Kidney capillary endothelial cell (primary cell): ENCODE results near the gene TSPEAR.
"Not testable (repeated sequence)": the region's sequence is repeated elsewhere in the genome, so short reads cannot be mapped to it uniquely, and the experiment has no call there.

ENCODE experiments used
- DNase-seq: peaks from one replicate; pipeline ENCODE4 v3.0.0-alpha.2; 2018; ENCODE audit warnings: low spot score

Gene TSPEAR

DNA sequence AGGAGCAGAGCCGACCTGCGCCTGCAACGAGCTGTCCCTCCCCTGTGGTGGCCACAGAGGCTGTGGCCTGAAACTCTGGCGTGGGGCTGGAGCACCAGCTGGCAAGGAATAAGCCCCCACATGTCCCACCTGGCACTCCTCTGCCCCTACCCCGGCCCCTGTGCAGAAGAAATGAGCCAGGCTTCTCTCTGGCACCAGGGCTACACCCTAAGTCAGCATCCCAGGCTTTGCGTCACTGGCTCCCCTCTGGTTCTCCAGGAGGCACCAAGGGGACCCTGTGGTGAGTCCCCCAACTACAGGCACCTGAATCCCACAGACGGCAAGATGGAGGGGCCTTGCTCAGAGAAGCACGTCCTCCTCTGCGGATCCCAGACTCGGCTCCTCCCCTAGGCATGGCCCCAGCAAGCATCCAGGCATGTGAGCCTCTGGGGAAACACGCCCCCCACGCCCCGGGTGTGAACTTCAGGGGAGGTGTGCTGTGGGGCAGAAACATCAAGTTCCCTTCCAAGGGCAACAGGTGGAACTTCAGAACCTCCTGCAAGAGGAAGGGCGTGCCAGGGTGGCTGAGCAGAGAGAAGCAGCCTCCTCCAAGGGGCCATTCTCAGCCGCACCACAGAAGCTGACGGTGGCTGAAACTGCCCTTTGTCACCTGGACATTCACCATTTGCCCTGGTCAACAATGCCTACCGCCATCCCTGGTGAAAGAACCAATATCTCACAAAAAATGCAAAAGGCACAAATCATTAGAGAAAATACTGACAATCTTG lies 108.1 kb downstream of the TSPEAR start:
- DNase-seq = no peak

- DNase-seq = no peak
Measured at GRCh38 chr21:44602463-44602850, 108.9 kb downstream of the TSPEAR start.

DNA sequence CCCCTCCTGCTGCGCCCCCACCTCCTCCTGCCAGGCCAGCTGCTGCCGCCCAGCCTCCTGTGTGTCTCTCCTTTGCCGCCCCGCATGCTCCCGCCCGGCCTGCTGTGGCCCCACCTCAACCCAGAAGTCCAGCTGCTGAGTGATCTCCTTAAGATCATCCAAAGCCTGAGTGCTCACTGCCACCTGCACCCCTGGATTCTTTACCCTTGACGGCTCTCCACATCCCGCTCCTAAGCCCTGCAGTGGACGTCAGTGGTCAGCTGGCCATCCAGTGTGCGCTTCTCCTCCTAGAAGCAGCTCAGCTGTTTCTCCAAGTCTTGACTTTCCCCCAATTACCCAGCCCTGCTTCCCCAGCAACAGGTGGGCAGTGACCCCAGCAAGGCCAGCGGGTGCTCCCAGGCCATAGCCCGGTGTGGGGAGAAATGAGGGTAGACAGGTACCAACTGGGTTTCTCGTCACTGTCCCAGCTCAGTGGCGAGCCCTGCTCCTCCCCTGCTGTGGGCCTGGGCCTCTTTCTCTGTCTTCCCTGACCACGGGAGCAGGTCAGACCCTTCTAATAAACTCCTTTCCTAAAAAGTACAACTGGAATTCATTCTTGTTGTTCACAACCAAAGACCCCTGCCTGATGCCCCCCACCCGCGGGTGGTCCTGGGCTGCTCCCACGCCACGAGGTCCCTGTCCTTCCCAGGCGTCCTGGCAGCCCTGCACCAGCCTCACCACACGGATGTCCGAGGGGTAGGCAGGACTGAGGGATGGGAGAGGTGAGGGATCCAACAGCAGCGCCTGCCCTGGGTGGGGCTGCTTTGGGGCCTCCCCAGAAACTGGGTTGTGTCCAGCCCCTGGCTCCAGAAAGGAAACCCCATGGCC lies 109.5 kb downstream of the TSPEAR start:
- no peak for DNase-seq

DNA sequence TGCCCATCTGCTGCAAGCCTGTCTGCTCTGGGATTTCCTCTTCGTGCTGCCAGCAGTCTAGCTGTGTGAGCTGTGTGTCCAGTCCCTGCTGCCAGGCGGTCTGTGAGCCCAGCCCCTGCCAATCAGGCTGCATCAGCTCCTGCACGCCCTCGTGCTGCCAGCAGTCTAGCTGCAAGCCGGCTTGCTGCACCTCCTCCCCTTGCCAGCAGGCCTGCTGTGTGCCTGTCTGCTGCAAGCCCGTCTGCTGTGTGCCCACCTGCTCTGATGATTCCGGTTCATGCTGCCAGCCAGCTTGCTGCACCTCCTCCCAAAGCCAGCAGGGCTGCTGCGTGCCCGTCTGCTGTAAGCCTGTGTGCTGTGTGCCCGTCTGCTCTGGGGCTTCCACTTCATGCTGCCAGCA lies 110.3 kb downstream of the TSPEAR start:
- not testable (repeated sequence) for DNase-seq

DNA sequence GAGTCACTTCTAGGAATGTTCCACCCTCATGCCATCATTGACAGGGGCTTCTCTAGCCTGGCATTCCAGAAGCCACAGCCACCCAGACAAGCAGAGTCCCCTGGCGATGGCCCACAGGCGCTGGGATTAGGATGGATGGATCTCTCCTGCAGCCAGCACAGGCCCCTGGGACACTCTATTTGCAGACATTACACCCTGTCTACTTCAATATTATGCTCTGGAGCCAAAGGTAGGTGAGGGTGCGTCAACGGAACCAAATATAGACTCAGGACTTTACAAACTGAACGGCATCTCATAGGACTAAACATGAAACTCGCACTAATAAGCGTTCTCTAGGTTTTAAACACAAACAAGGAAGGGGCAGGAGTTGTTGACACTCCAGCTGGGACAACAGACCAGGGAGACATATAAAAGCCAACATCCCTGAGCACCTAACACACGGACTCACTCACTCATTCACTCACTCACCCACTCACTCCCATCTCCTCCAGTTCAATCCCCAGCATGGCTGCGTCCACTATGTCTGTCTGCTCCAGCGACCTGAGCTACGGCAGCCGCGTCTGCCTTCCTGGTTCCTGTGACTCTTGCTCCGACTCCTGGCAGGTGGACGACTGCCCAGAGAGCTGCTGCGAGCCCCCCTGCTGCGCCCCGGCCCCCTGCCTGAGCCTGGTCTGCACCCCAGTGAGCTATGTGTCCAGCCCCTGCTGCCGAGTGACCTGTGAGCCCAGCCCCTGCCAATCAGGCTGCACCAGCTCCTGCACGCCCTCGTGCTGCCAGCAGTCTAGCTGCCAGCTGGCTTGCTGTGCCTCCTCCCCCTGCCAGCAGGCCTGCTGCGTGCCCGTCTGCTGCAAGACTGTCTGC lies 111.0 kb downstream of the TSPEAR start, which contains the start of gene KRTAP10-7:
TSS of gene KRTAP10-7 (plus strand) at position 480 of the 861 bp plus-strand sequence. CDS start at position 505, 25 bp downstream.
- not testable (repeated sequence) for DNase-seq

GRCh38 chr21:44599264-44600029 lies 111.9 kb downstream of the TSPEAR start:
- DNase-seq = no peak

GRCh38 chr21:44598061-44598460 lies 113.3 kb downstream of the TSPEAR start:
- no peak for DNase-seq

DNA sequence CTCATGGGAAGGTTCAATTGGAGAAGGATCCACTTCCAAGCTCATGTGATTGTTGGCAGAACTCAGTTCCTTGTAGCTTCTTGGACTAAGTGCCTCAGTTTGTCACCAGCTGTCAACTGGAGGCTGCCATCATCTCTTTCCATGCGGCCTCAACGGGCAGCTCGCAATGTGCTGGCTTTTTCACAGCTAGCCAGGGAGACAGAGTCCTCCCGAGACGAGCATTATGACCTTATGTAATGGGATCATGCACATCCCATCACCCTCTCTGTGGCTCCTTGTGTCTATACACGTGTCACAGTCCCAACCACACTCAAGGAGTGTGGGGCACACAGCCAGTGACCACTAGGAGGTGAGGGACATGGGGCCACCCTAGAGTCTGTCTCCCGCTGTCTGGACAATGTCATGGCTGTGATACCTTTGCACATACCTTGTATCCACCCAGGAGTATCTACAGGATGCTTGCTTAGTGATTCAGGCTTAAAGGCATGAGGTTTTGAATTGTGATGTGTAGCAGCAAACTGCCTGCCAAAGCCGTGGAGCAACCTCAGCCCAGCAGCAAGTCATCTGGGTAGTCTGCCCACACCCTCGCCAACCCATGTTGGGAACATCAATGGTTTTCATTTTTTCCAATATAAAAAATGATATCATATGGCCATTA lies 115.2 kb downstream of the TSPEAR start:
- no peak for DNase-seq

DNA sequence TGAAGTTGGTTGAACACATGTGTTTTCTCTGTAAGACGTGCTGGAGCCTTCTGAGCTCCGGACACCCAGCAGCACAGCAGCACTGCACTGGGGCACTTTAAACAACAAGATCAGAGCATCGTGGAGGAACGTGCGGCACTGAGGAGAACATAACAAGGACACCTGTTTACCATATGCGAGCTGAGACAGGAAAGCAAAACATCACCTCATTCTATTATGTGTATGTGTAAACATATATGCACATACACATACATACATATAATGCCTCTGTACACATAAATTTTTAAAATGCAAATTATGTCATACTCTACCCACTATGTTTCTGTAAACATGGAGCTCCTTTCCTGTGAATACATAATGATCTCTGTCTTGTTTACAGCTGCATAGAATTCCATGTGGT lies 115.8 kb downstream of the TSPEAR start:
- DNase-seq = no peak

GRCh38 chr21:44594406-44594916 lies 116.9 kb downstream of the TSPEAR start:
- no peak for DNase-seq

- DNase-seq = no peak
Measured at GRCh38 chr21:44593598-44594405, 117.6 kb downstream of the TSPEAR start.

DNA sequence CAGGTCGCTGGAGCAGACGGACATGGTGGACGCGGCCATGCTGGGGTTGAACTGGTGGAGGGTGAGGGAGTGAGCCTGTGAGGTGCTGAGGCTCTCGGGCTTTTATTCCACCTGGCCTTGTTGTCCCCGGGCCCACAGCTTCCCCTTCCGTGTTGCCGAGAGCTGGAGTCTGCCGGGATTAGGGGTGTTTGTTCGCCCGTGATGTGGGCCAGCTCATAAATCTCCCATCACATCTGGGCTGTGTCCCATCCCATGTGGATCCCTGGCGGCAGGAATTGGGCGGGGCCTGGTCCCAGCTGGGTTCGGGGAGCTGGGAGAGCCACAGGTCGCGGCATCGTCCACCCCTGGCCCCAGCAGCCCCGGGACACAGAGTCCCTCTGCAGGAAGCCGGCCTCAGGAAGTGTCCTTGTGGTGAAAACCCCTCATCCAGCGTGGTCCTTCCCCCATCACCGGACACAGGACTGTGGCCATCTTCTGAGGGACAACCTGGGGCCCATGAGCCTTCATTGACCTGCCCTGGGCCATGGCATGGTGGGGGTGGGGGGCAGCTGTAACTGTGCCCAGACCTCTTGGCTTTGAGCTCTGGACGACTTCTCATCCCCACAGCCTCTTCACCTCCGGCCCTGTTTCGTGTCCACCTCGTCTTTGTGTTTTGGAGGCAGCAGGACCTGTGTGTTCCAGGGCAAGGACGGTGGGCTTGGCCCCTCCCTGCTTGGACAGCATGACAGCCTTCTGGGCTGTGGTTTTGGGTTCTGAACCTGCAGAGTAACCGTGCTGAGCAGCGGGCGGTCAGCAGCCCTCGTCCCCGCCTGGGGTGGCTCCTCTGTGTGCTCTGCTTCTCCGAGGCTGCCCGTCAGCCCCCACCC lies 118.7 kb downstream of the TSPEAR start, which contains the start of gene KRTAP10-6:
TSS of gene KRTAP10-6 (minus strand) at position 60 of the 866 bp plus-strand sequence. CDS start at position 39, 21 bp downstream.
- no peak for DNase-seq

- not testable (repeated sequence) for DNase-seq
Measured at GRCh38 chr21:44591801-44592130, 119.6 kb downstream of the TSPEAR start.

- not testable (repeated sequence) for DNase-seq
Measured at GRCh38 chr21:44590897-44591800, 120.2 kb downstream of the TSPEAR start.

DNA sequence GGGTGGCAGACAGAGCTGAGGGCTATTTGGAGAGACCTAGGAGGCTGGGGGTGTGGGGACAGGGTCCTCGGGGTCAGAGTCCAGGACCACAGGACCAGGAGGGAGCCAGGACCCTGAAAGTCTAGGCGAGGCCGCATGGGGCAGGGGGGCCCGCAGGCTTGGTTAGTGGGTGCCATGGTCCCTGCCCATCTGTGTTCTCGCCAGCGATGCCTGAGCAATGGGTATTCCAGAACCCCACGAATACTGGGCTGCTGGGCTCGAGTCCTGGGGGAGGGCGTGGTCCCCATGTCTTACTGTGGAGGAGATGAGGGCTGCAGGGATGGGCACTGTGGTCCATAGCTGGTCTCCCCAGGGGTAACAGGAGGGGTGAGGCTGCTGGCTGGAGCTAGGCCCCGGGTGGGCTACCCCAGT lies 121.1 kb downstream of the TSPEAR start:
- DNase-seq = no peak

GRCh38 chr21:44589586-44590305 lies 121.6 kb downstream of the TSPEAR start:
- no peak for DNase-seq

DNA sequence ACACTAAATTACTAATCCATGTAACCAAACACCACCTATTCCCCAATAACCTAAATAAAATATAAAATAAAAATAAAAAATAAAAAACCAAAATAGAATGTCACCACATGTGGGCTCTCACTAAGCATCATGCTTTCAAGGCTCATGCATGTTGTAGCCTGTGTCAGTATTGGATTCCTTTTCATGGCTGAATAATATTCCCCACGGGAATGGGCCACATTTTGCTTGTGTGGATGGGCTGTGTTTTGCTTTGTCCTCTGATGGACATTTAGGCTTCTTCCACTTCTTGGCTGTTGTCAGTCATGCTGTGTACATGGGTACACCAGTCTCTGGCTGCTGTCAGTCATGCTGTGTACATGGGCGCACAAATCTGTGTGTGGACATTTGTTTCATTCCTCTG lies 122.3 kb downstream of the TSPEAR start:
- no peak for DNase-seq
